ENCODE data around the gene AKT3.

AKT3 gene

DNA sequence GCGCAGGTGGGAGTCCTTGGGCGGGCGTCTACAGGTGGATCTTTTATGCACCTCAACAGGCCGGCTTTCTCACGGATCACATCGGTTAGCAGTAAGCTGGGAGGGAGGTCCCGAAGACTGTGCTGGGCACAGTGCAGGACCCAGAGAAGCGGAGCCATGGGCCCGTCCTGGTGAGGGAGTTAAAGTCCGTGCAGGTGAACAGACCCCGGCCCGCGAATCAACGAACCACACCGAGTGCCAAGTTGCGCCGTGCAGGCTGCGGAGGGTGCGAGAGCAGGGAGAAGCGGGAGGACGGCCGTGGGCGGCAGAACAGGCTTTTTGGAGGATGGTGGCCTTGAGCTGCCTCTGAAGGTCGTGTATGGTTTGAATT, 360.9 kb downstream of the AKT3 start:
- H4K8ac ChIP-seq (ENCODE audit: low read depth, low read length), result no peak overlapping the region
- no peak for DNase-seq (ENCODE audit: low spot score)
- H2AK5ac ChIP-seq (ENCODE audit: low read depth, low read length), result no peak overlapping the region
- no peak overlapping the region for H2BK5ac ChIP-seq (ENCODE audit: low read length)
- H3K9me3 ChIP-seq (replicated peaks in 1 of 2; ENCODE audit: control insufficient read depth in 2 of 2, insufficient read depth in 1 of 2, low read depth in 1 of 2, low read length in 2 of 2), result peaks cover 2 to 5% of the 10 kb centered on the region in 2 donors
- H2BK120ac ChIP-seq (ENCODE audit: low read depth, low read length), result no peak overlapping the region
- peak overlapping the region; percentile 48 for H3K18ac ChIP-seq (ENCODE audit: low read length)
- no peaks in the 10 kb centered on the region for H3K79me1 ChIP-seq (ENCODE audit: low read depth, low read length)
- no peak overlapping the region for H3K4me2 ChIP-seq (ENCODE audit: insufficient read depth, low read length, poor library complexity, severe bottlenecking)
- H3K4me3 ChIP-seq (ENCODE audit: low read length in 2 of 2), result no peak overlapping the region
- no peak overlapping the region for H3K4ac ChIP-seq (ENCODE audit: low read length)
- H3K27ac ChIP-seq (replicated peaks; ENCODE audit: low read length), result no peak overlapping the region
- H2AFZ ChIP-seq (ENCODE audit: low read length), result no peak overlapping the region
- H4K91ac ChIP-seq (ENCODE audit: low read depth, low read length, poor library complexity), result no peak overlapping the region
- no peak overlapping the region for H3K9ac ChIP-seq (ENCODE audit: low read depth, low read length, poor library complexity)
- no peak overlapping the region for H3K23ac ChIP-seq (ENCODE audit: low read depth, low read length, poor library complexity)
- no peak overlapping the region for H2BK12ac ChIP-seq (ENCODE audit: low read length)
- no peak overlapping the region for H2BK15ac ChIP-seq (ENCODE audit: low read length)
- peaks cover 0 to 9% of the 10 kb centered on the region in 2 donors for H3K4me1 ChIP-seq (ENCODE audit: control insufficient read depth in 2 of 2, insufficient read depth in 1 of 2, low read depth in 1 of 2, low read length in 2 of 2)
- H3K27me3 ChIP-seq (ENCODE audit: control insufficient read depth in 3 of 3, insufficient read depth in 3 of 3, low read depth in 1 of 3, low read length in 3 of 3), result no peaks in the 10 kb centered on the region
- WGBS, 2 donors (ENCODE audit: extremely low coverage in 2 of 2, insufficient read length in 2 of 2, insufficient replicate concordance in 1 of 2), result no CpG with 5 or more reads among the region's 24 CpGs
- no peak overlapping the region for H3K14ac ChIP-seq (ENCODE audit: low read length)
- H3K36me3 ChIP-seq (replicated peaks in 1 of 2; ENCODE audit: control insufficient read depth in 2 of 2, insufficient read depth in 2 of 2, low read length in 2 of 2), result peaks cover 0 to 2% of the 10 kb centered on the region in 2 donors

DNA sequence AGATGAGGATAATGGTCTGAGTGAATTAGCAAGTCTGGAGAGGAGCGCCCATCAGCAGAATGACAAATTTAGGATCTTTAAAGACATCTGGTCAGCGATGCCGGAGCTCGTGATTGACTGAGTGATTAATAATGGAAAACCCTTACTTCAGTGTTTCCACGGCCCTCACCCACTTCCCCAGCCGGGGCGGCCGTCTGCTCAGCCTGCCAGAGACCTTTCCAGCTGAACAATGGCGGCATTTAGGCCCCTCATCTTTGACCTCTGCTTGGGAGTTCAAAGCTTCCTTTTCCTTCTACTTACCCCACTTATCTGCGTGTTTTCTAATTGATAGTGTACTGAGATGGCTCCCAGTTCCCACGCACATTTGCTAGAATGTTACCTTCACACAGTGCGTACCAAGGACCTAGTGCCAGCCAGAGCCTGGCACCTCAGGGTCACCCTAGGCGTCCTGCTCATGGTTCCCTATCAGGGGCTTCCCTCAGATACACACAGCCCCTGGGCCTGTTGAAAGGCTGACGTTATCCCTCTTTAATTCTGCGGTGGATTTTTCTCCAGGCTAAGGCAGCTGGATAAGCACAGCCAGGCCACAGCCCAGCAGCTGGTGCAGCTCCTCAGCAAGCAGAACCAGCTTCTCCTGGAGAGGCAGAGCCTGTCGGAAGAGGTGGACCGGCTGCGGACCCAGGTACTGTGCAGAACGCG, 361.4 kb downstream of the AKT3 start:
- Histone ChIP-seq H4K8ac (ENCODE audit: low read depth, low read length) (no peak overlapping the region), H3K4me1 (ENCODE audit: control insufficient read depth in 2 of 2, insufficient read depth in 1 of 2, low read depth in 1 of 2, low read length in 2 of 2) (peaks cover 0 to 12% of the 10 kb centered on the region in 2 donors), H2AFZ (ENCODE audit: low read length) (no peak overlapping the region), H3K9me3 (replicated peaks in 1 of 2; ENCODE audit: control insufficient read depth in 2 of 2, insufficient read depth in 1 of 2, low read depth in 1 of 2, low read length in 2 of 2) (peaks cover 2 to 5% of the 10 kb centered on the region in 2 donors), H4K91ac (ENCODE audit: low read depth, low read length, poor library complexity) (no peak overlapping the region), H3K27ac (replicated peaks; ENCODE audit: low read length) (no peak overlapping the region), H2BK5ac (ENCODE audit: low read length) (no peak overlapping the region), H3K36me3 (replicated peaks in 1 of 2; ENCODE audit: control insufficient read depth in 2 of 2, insufficient read depth in 2 of 2, low read length in 2 of 2) (peaks cover 0 to 2% of the 10 kb centered on the region in 2 donors), H3K9ac (ENCODE audit: low read depth, low read length, poor library complexity) (no peak overlapping the region), H3K4ac (ENCODE audit: low read length) (no peak overlapping the region), H2BK120ac (ENCODE audit: low read depth, low read length) (no peak overlapping the region), H2BK12ac (ENCODE audit: low read length) (no peak overlapping the region), H2BK15ac (ENCODE audit: low read length) (no peak overlapping the region), H3K27me3 (ENCODE audit: control insufficient read depth in 3 of 3, insufficient read depth in 3 of 3, low read depth in 1 of 3, low read length in 3 of 3) (no peaks in the 10 kb centered on the region), H2AK5ac (ENCODE audit: low read depth, low read length) (peak overlapping the region; percentile 74), H3K4me2 (ENCODE audit: insufficient read depth, low read length, poor library complexity, severe bottlenecking) (no peak overlapping the region), H3K23ac (ENCODE audit: low read depth, low read length, poor library complexity) (no peak overlapping the region), H3K14ac (ENCODE audit: low read length) (no peak overlapping the region), H3K79me1 (ENCODE audit: low read depth, low read length) (no peaks in the 10 kb centered on the region), H3K4me3 (ENCODE audit: low read length in 2 of 2) (no peak overlapping the region), H3K18ac (ENCODE audit: low read length) (peak overlapping the region; percentile 48)
- no CpG with 5 or more reads among the region's 20 CpGs for WGBS, 2 donors (ENCODE audit: extremely low coverage in 2 of 2, insufficient read length in 2 of 2, insufficient replicate concordance in 1 of 2)
- DNase-seq (ENCODE audit: low spot score), result no peak

- peak overlapping the region; percentile 22 for H3K9ac ChIP-seq (ENCODE audit: low read depth, low read length, poor library complexity)
- no peak overlapping the region for H2BK12ac ChIP-seq (ENCODE audit: low read length)
- WGBS, 2 donors (ENCODE audit: extremely low coverage in 2 of 2, insufficient read length in 2 of 2, insufficient replicate concordance in 1 of 2), result no CpG with 5 or more reads among the region's 40 CpGs
These were observed 362.3 kb downstream of the AKT3 start for GRCh38 chr1:243487649-243488227.

DNA sequence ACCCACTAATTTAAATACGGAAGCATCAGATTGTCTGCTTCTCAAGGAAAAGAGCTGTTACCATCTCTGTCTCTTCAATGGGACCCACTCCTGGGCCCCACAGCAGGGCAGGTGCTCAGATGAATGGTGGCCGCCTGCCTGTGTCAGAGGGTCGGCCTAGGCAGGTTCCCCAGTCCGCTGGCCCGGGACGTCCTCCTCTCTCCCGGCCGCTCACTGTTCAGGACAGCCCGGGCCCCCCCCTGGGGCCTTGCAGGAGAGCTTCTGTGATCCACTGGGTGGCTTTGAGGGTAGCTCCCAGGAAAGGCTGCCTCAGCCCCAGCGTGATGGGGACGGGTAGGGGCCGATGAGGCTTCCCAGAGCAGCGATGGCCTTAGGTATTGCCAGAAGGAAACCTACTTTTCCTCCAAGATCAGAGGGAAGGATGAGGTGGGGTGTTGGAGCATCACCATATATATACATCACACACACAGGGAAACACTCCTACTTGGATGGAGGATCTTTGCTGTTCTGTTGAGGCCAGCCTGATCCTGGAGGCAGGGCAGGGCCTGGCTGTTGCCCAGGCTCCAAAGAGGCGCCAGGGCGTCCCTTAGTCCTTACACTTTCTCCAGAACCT, 362.9 kb downstream of the AKT3 start:
- Histone ChIP-seq H3K23ac (ENCODE audit: low read depth, low read length, poor library complexity) (no peak overlapping the region), H3K27me3 (ENCODE audit: control insufficient read depth in 3 of 3, insufficient read depth in 3 of 3, low read depth in 1 of 3, low read length in 3 of 3) (no peaks in the 10 kb centered on the region), H2BK12ac (ENCODE audit: low read length) (no peak overlapping the region), H3K14ac (ENCODE audit: low read length) (no peak overlapping the region), H4K8ac (ENCODE audit: low read depth, low read length) (no peak overlapping the region), H2BK120ac (ENCODE audit: low read depth, low read length) (no peak overlapping the region), H3K4me2 (ENCODE audit: insufficient read depth, low read length, poor library complexity, severe bottlenecking) (no peak overlapping the region), H3K36me3 (replicated peaks in 1 of 2; ENCODE audit: control insufficient read depth in 2 of 2, insufficient read depth in 2 of 2, low read length in 2 of 2) (peaks cover 0 to 2% of the 10 kb centered on the region in 2 donors), H3K4me3 (ENCODE audit: low read length in 2 of 2) (no peak overlapping the region), H3K4me1 (ENCODE audit: control insufficient read depth in 2 of 2, insufficient read depth in 1 of 2, low read depth in 1 of 2, low read length in 2 of 2) (peaks cover 0 to 22% of the 10 kb centered on the region in 2 donors), H3K79me1 (ENCODE audit: low read depth, low read length) (no peaks in the 10 kb centered on the region), H2BK15ac (ENCODE audit: low read length) (peak overlapping the region; percentile 7), H3K4ac (ENCODE audit: low read length) (no peak overlapping the region), H4K91ac (ENCODE audit: low read depth, low read length, poor library complexity) (no peak overlapping the region), H2AFZ (ENCODE audit: low read length) (no peak overlapping the region), H3K9ac (ENCODE audit: low read depth, low read length, poor library complexity) (peak overlapping the region; percentile 1), H3K27ac (replicated peaks; ENCODE audit: low read length) (no peak overlapping the region), H3K18ac (ENCODE audit: low read length) (peak overlapping the region; percentile 77), H2BK5ac (ENCODE audit: low read length) (peak overlapping the region; percentile 31), H3K9me3 (replicated peaks in 1 of 2; ENCODE audit: control insufficient read depth in 2 of 2, insufficient read depth in 1 of 2, low read depth in 1 of 2, low read length in 2 of 2) (peaks cover 2 to 8% of the 10 kb centered on the region in 2 donors), H2AK5ac (ENCODE audit: low read depth, low read length) (peak overlapping the region; percentile 74)
- no CpG with 5 or more reads among the region's 15 CpGs for WGBS, 2 donors (ENCODE audit: extremely low coverage in 2 of 2, insufficient read length in 2 of 2, insufficient replicate concordance in 1 of 2)
- no peak for DNase-seq (ENCODE audit: low spot score)

More at GRCh38 chr1:243487649-243488227, 362.3 kb downstream of the AKT3 start:
- Histone ChIP-seq H3K4ac (ENCODE audit: low read length) (no peak overlapping the region), H3K4me2 (ENCODE audit: insufficient read depth, low read length, poor library complexity, severe bottlenecking) (no peak overlapping the region), H3K9me3 (replicated peaks in 1 of 2; ENCODE audit: control insufficient read depth in 2 of 2, insufficient read depth in 1 of 2, low read depth in 1 of 2, low read length in 2 of 2) (peaks cover 2 to 5% of the 10 kb centered on the region in 2 donors), H3K27me3 (ENCODE audit: control insufficient read depth in 3 of 3, insufficient read depth in 3 of 3, low read depth in 1 of 3, low read length in 3 of 3) (no peaks in the 10 kb centered on the region), H2BK15ac (ENCODE audit: low read length) (peak overlapping the region; percentile 7), H2AFZ (ENCODE audit: low read length) (no peak overlapping the region), H3K36me3 (replicated peaks in 1 of 2; ENCODE audit: control insufficient read depth in 2 of 2, insufficient read depth in 2 of 2, low read length in 2 of 2) (peaks cover 0 to 2% of the 10 kb centered on the region in 2 donors), H4K8ac (ENCODE audit: low read depth, low read length) (no peak overlapping the region), H3K18ac (ENCODE audit: low read length) (peak overlapping the region; percentile 77), H2BK120ac (ENCODE audit: low read depth, low read length) (peak overlapping the region; percentile 6), H4K91ac (ENCODE audit: low read depth, low read length, poor library complexity) (no peak overlapping the region), H3K79me1 (ENCODE audit: low read depth, low read length) (no peaks in the 10 kb centered on the region), H3K14ac (ENCODE audit: low read length) (no peak overlapping the region), H2AK5ac (ENCODE audit: low read depth, low read length) (peak overlapping the region; percentile 74), H3K4me1 (ENCODE audit: control insufficient read depth in 2 of 2, insufficient read depth in 1 of 2, low read depth in 1 of 2, low read length in 2 of 2) (peaks cover 0 to 16% of the 10 kb centered on the region in 2 donors), H2BK5ac (ENCODE audit: low read length) (peak overlapping the region; percentile 31), H3K27ac (replicated peaks; ENCODE audit: low read length) (no peak overlapping the region), H3K4me3 (ENCODE audit: low read length in 2 of 2) (no peak overlapping the region), H3K23ac (ENCODE audit: low read depth, low read length, poor library complexity) (no peak overlapping the region)
- no peak for DNase-seq (ENCODE audit: low spot score)

Measured in neuronal stem cell (in vitro differentiated cells).